B cell (primary cell): ENCODE measurements around the gene PTPRG. TPM values are rescaled to one million over a fixed set of nuclear protein-coding genes. Genes with fewer than 3 reads are reported as not detected.

Source experiments
- ATAC-seq: fragments of 200-7000 bp; cut with Tn5 transposase; one replicate; pipeline ENCODE4 v1.10.0; 2021; ENCODE audit warnings: low read depth, mild to moderate bottlenecking, moderate number of reproducible peaks, moderate library complexity
- CTCF ChIA-PET: fragments of 350-600 bp; sonication (Branson Sonifier 250); formaldehyde crosslinking; loops from one replicate; lab custom pipeline; 2021; ENCODE audit warnings: antibody characterized with exemption, inconsistent platforms; lab: Charles Lee
- POLR2A ChIA-PET: fragments of 350-600 bp; sonication (Branson Sonifier 250); formaldehyde crosslinking; loops from one replicate; lab custom pipeline; 2021; ENCODE audit warnings: antibody characterized with exemption; lab: Charles Lee
- DNase-seq: peaks from one replicate; pipeline ENCODE4 v3.0.0; 2013
- H2AFZ ChIP-seq: 2 replicates; pipeline ENCODE4 v1.6.1; 2012; ENCODE audit warnings: mild to moderate bottlenecking, low read depth, low read length; ENCODE audit not compliant: insufficient read depth, poor library complexity, severe bottlenecking
- H3K27ac ChIP-seq, 2 donors: 1 replicate in 1 of 2; 2 replicates in 1 of 2; pipeline ENCODE4 v1.5.1; 2012 to 2013; ENCODE audit warnings: low read length in 2 of 2, mild to moderate bottlenecking in 2 of 2, moderate library complexity in 1 of 2
- H3K27me3 ChIP-seq, 4 experiments: fragments of 200-600 bp in 1 of 4; sonication (generic) in 1 of 4; replicated peaks in 1 of 4; 1 replicate in 2 of 4; 2 replicates in 2 of 4; pipeline versions ENCODE4 v1.6.1 to v1.7.0; 2013 to 2016; ENCODE audit warnings: low read length in 3 of 4, mild to moderate bottlenecking in 2 of 4, mixed read lengths in 1 of 4, moderate library complexity in 1 of 4; ENCODE audit not compliant: insufficient read depth in 4 of 4, control insufficient read depth in 3 of 4; ENCODE audit errors: control extremely low read depth in 1 of 4
- H3K36me3 ChIP-seq, 2 experiments: replicated peaks in 1 of 2; 1 replicate in 1 of 2; 2 replicates in 1 of 2; pipeline versions ENCODE4 v1.6.1 to v1.7.1; 2013; ENCODE audit warnings: low read length in 1 of 2; ENCODE audit not compliant: insufficient read depth in 2 of 2, control insufficient read depth in 1 of 2; ENCODE audit errors: control extremely low read depth in 1 of 2, extremely low read depth in 1 of 2
- H3K4me1 ChIP-seq, 2 donors: fragments of 200-600 bp in 1 of 2; sonication (generic) in 1 of 2; 1 replicate in 1 of 2; 2 replicates in 1 of 2; pipeline versions ENCODE4 v1.5.1 to v1.6.1; 2013 to 2017; ENCODE audit warnings: low read length in 2 of 2; ENCODE audit not compliant: control insufficient read depth in 2 of 2, insufficient read depth in 2 of 2
- H3K4me2 ChIP-seq: replicated peaks from 2 replicates; pipeline ENCODE3; 2012; ENCODE audit warnings: mild to moderate bottlenecking, low read depth, low read length; ENCODE audit not compliant: poor library complexity, severe bottlenecking
- H3K4me3 ChIP-seq, 5 experiments: fragments of 200-600 bp in 1 of 5; sonication (generic) in 1 of 5; 1 replicate in 3 of 5; 2 replicates in 2 of 5; pipeline versions ENCODE4 v1.5.1 to v1.7.0; 2011 to 2016; ENCODE audit warnings: low read length in 4 of 5, mild to moderate bottlenecking in 4 of 5, low read depth in 2 of 5, control low read depth in 1 of 5, moderate library complexity in 1 of 5; ENCODE audit not compliant: insufficient read depth in 1 of 5; ENCODE audit errors: control extremely low read depth in 1 of 5, extremely low read depth in 1 of 5
- H3K79me2 ChIP-seq: fragments of 200-600 bp; sonication (generic); one replicate; pipeline ENCODE4 v1.6.0; 2016; ENCODE audit warnings: low read length; ENCODE audit not compliant: control insufficient read depth, insufficient read depth
- H3K9ac ChIP-seq: fragments of 200-600 bp; sonication (generic); 2 replicates; pipeline ENCODE4 v1.6.1; 2017; ENCODE audit warnings: mild to moderate bottlenecking, low read length, moderate library complexity
- H3K9me3 ChIP-seq, 3 donors: one replicate each; pipeline versions ENCODE4 v1.6.1 to v1.7.1; 2013; ENCODE audit warnings: low read length in 2 of 3; ENCODE audit not compliant: control insufficient read depth in 2 of 3, insufficient read depth in 1 of 3; ENCODE audit errors: control extremely low read depth in 1 of 3
- H4K20me1 ChIP-seq: 2 replicates; pipeline ENCODE4 v1.6.0; 2012; ENCODE audit warnings: mild to moderate bottlenecking, low read length; ENCODE audit not compliant: insufficient read depth, control insufficient read depth, poor library complexity, severe bottlenecking
- H3K27ac Mint-ChIP-seq: one replicate; pipeline ENCODE4 v1.8.0; 2021; ENCODE audit warnings: mixed read lengths
- H3K27me3 Mint-ChIP-seq: one replicate; pipeline ENCODE4 v1.8.0; 2021; ENCODE audit warnings: mixed read lengths
- H3K4me1 Mint-ChIP-seq: one replicate; pipeline ENCODE4 v1.8.0; 2021; ENCODE audit warnings: mixed read lengths
- H3K4me3 Mint-ChIP-seq: one replicate; pipeline ENCODE4 v1.8.0; 2021; ENCODE audit warnings: mixed read lengths
- H3K9me3 Mint-ChIP-seq: one replicate; pipeline ENCODE4 v1.8.0; 2022; ENCODE audit warnings: mixed read lengths; ENCODE audit not compliant: insufficient read depth
- EZH2 ChIP-seq: IDR thresholded peaks from 2 replicates; pipeline ENCODE4 v1.6.1; 2012; ENCODE audit warnings: borderline replicate concordance, low read depth, mild to moderate bottlenecking, moderate library complexity, low read length; ENCODE audit not compliant: insufficient read depth, poor library complexity, severe bottlenecking
- WGBS: methylation state at CpG from one replicate; pipeline ENCODE4 v1.1.5; 2013; ENCODE audit warnings: missing lambda C conversion rate; ENCODE audit not compliant: insufficient coverage; 5-methylcytosine and 5-hydroxymethylcytosine counted together
- intact Hi-C: fragments of 100-400 bp; cut with micrococcal nuclease; formaldehyde crosslinking; loops from one replicate; pipeline ENCODE4 v1.10.0; 2022
- polyA plus RNA-seq: library from polyadenylated mRNA; depleted of rRNA; stranded (reverse); fragments of >200 nt; gene quantifications from 2 replicates; pipeline ENCODE4 v1.2.3, GENCODE V29; 2012
- total RNA-seq, 2 donors: library from RNA; stranded (reverse); fragments of 120-200 nt in 1 of 2; gene quantifications; 1 replicate in 1 of 2; 2 replicates in 1 of 2; pipeline versions ENCODE4 v1.2.3 to v1.2.4, GENCODE V29; 2013 to 2022
- TF ChIP-seq, protein P1 (sequence below): fragments of 200-600 bp; IDR thresholded peaks from one replicate; pipeline ENCODE4 v1.8.0; 2022; ENCODE audit warnings: antibody characterized with exemption, mild to moderate bottlenecking

PTPRG gene
- total and polyA plus RNA-seq, 2 donors (not counting 1 experiment from before 2014, with no cell fraction given): 0.12 to 1.3 TPM

DNA sequence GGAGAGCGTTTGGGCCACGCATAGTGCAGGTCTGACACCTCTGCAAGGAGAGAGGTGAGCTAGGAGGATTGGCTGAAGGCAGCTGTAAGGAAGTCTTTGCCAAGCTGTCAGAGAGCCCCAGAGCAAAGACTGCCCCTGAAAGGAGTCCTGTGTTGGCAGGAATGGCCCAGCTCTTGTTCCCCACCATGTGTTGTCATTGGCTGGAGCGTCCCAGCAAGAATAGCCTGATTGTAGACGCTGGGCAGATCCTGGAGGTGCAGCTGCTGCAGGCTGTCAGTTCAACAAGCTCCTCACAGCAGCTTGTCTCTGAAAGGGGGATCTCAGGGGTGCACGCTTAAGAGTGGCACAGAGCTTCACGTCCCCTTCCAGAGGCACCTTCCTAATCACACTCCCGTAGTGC is 574.4 kb downstream of the PTPRG start:
- POLR2A ChIA-PET: no interaction called here
- H3K4me2 ChIP-seq: no peak overlapping the region

GRCh38 chr3:62139957-62140356 is 578.6 kb downstream of the PTPRG start:
- no peaks in the 10 kb centered on the region for H3K36me3 ChIP-seq
- no peak overlapping the region for H3K27ac ChIP-seq
- TF ChIP-seq EZH2: no peak
- TF ChIP-seq, protein P1, sequence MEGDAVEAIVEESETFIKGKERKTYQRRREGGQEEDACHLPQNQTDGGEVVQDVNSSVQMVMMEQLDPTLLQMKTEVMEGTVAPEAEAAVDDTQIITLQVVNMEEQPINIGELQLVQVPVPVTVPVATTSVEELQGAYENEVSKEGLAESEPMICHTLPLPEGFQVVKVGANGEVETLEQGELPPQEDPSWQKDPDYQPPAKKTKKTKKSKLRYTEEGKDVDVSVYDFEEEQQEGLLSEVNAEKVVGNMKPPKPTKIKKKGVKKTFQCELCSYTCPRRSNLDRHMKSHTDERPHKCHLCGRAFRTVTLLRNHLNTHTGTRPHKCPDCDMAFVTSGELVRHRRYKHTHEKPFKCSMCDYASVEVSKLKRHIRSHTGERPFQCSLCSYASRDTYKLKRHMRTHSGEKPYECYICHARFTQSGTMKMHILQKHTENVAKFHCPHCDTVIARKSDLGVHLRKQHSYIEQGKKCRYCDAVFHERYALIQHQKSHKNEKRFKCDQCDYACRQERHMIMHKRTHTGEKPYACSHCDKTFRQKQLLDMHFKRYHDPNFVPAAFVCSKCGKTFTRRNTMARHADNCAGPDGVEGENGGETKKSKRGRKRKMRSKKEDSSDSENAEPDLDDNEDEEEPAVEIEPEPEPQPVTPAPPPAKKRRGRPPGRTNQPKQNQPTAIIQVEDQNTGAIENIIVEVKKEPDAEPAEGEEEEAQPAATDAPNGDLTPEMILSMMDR: no peak
- H3K27ac Mint-ChIP-seq: no peak overlapping the region
- H3K4me3 Mint-ChIP-seq: no peak overlapping the region
- ChIA-PET CTCF (no interaction called here), POLR2A (no interaction called here)
- H3K4me2 ChIP-seq: no peak overlapping the region
- H3K27me3 ChIP-seq: no peaks in the 10 kb centered on the region
- no peak overlapping the region for H3K4me3 ChIP-seq
- WGBS: 89% methylated on average over 4 of the region's 6 CpGs
- no peaks in the 10 kb centered on the region for H3K9me3 Mint-ChIP-seq
- peaks cover 3% of the 10 kb centered on the region for H3K27me3 Mint-ChIP-seq
- H2AFZ ChIP-seq: no peak overlapping the region
- DNase-seq (no peak), ATAC-seq (no peak)
- no peak overlapping the region for H3K9ac ChIP-seq
- H3K4me1 ChIP-seq: no peaks in the 10 kb centered on the region
- intact Hi-C loops: no loop called here
- peaks cover 0 to 1% (median 0%) of the 10 kb centered on the region in 3 donors for H3K9me3 ChIP-seq
- H3K4me1 Mint-ChIP-seq: no peaks in the 10 kb centered on the region
- H4K20me1 ChIP-seq: no peaks in the 10 kb centered on the region
- H3K79me2 ChIP-seq: no peaks in the 10 kb centered on the region

More for the DNA sequence above, 574.4 kb downstream of the PTPRG start:
- Mint-ChIP-seq H3K27me3 (peaks cover 7% of the 10 kb centered on the region), H3K9me3 (no peaks in the 10 kb centered on the region), H3K4me3 (no peak overlapping the region), H3K27ac (no peak overlapping the region), H3K4me1 (no peaks in the 10 kb centered on the region)
- Histone ChIP-seq H3K79me2 (no peaks in the 10 kb centered on the region), H3K4me1 (no peaks in the 10 kb centered on the region), H3K9me3 (peaks cover 0 to 1% (median 0%) of the 10 kb centered on the region in 3 donors), H3K27ac (no peak overlapping the region), H2AFZ (no peak overlapping the region), H3K36me3 (no peaks in the 10 kb centered on the region), H3K27me3 (no peaks in the 10 kb centered on the region), H4K20me1 (no peaks in the 10 kb centered on the region), H3K9ac (no peak overlapping the region), H3K4me3 (no peak overlapping the region)
- intact Hi-C loops: no loop called here
- TF ChIP-seq EZH2: no peak
- TF ChIP-seq, protein P1: no peak
- CTCF ChIA-PET: interaction anchor here (1.0 kb wide), 1 partner anchor 52 kb away, joined by 3 read pairs; no protein-coding TSS in a partner anchor
- WGBS: 88% methylated on average over 5 of the region's 7 CpGs
- ATAC-seq (no peak), DNase-seq (no peak)
